WTC11 (cell line): Measurements from ENCODE around the gene POP5. TPM values are rescaled to one million over a fixed set of nuclear protein-coding genes. Genes with fewer than 3 reads are reported as not detected.

Experiments
- ATAC-seq: fragments of 200-7000 bp; cut with Tn5 transposase; 2 replicates; pipeline ENCODE4 v1.10.0; 2021; ENCODE audit warnings: mild to moderate bottlenecking, moderate library complexity
- Bru-seq: library from RNA; stranded (reverse); fragments of 400-500 nt; gene quantifications from one replicate; lab custom pipeline; 2021; lab: Mats Ljungman, UMichigan
- CTCF ChIA-PET: fragments of 300-600 bp; sonication (Branson Sonifier 250); formaldehyde crosslinking; loops from one replicate; lab custom pipeline; 2021; ENCODE audit warnings: antibody characterized with exemption; lab: Charles Lee
- POLR2A ChIA-PET: fragments of 350-600 bp; sonication (Branson Sonifier 250); formaldehyde crosslinking; loops from one replicate; lab custom pipeline; 2021; ENCODE audit warnings: antibody characterized with exemption; lab: Charles Lee
- DNase-seq: peaks from one replicate; pipeline ENCODE4 v3.0.0; 2021; ENCODE audit warnings: low spot score
- H3K27ac Mint-ChIP-seq: 2 replicates; pipeline ENCODE4 v1.8.0; 2021; ENCODE audit warnings: mixed read lengths
- H3K27me3 Mint-ChIP-seq: 2 replicates; pipeline ENCODE4 v1.8.0; 2021; ENCODE audit warnings: low read depth, mild to moderate bottlenecking, moderate library complexity, mixed read lengths
- H3K36me3 Mint-ChIP-seq: 2 replicates; pipeline ENCODE4 v1.8.0; 2021; ENCODE audit warnings: mixed read lengths
- H3K4me1 Mint-ChIP-seq: 2 replicates; pipeline ENCODE4 v1.8.0; 2022; ENCODE audit warnings: mixed read lengths
- H3K4me3 Mint-ChIP-seq: 2 replicates; pipeline ENCODE4 v1.8.0; 2021; ENCODE audit warnings: mild to moderate bottlenecking, moderate library complexity, mixed read lengths
- H3K9me3 Mint-ChIP-seq: 2 replicates; pipeline ENCODE4 v1.8.0; 2021; ENCODE audit warnings: mixed read lengths
- ATF3 ChIP-seq: sonication (generic); formaldehyde crosslinking; conservative IDR thresholded peaks from 2 replicates; pipeline ENCODE4 v1.8.1; 2022; ENCODE audit warnings: mild to moderate bottlenecking, missing genetic modification reagents
- CBFB ChIP-seq: sonication (generic); formaldehyde crosslinking; IDR thresholded peaks from 2 replicates; pipeline ENCODE4 v1.8.1; 2022; ENCODE audit warnings: mild to moderate bottlenecking, low read depth, missing genetic modification reagents
- CREB1 ChIP-seq: sonication (generic); formaldehyde crosslinking; IDR thresholded peaks from 2 replicates; pipeline ENCODE4 v1.8.0; 2023; ENCODE audit warnings: mild to moderate bottlenecking, missing genetic modification reagents
- CREM ChIP-seq: sonication (generic); formaldehyde crosslinking; IDR thresholded peaks from 2 replicates; pipeline ENCODE4 v1.8.1; 2022; ENCODE audit warnings: mild to moderate bottlenecking, missing genetic modification reagents, moderate library complexity
- ESRRA ChIP-seq: sonication (generic); formaldehyde crosslinking; IDR thresholded peaks from 2 replicates; pipeline ENCODE4 v1.8.1; 2022; ENCODE audit warnings: mild to moderate bottlenecking, missing genetic modification reagents, borderline replicate concordance
- ETV6 ChIP-seq: sonication (generic); formaldehyde crosslinking; IDR thresholded peaks from 2 replicates; pipeline ENCODE4 v1.8.1; 2022; ENCODE audit warnings: mild to moderate bottlenecking, missing genetic modification reagents
- FOXP1 ChIP-seq: sonication (generic); formaldehyde crosslinking; IDR thresholded peaks from 2 replicates; pipeline ENCODE4 v1.8.0; 2022; ENCODE audit warnings: missing genetic modification reagents, mild to moderate bottlenecking, moderate library complexity, borderline replicate concordance
- JAZF1 ChIP-seq: fragments of 250-450 bp; sonication (Bioruptor Pico); IDR thresholded peaks from 2 replicates; pipeline ENCODE4 v1.9.0; 2021; ENCODE audit warnings: moderate library complexity, mild to moderate bottlenecking, inconsistent platforms
- KAT7 ChIP-seq: sonication (generic); formaldehyde crosslinking; IDR thresholded peaks from 2 replicates; pipeline ENCODE4 v1.8.1; 2023; ENCODE audit warnings: missing genetic modification reagents, mild to moderate bottlenecking, borderline replicate concordance
- NFYB ChIP-seq: sonication (generic); formaldehyde crosslinking; conservative IDR thresholded peaks from 2 replicates; pipeline ENCODE4 v1.8.0; 2022; ENCODE audit warnings: low read depth, missing genetic modification reagents
- NR1H2 ChIP-seq: sonication (generic); formaldehyde crosslinking; IDR thresholded peaks from 2 replicates; pipeline ENCODE4 v1.9.0; 2021; ENCODE audit warnings: mild to moderate bottlenecking, moderate library complexity, missing genetic modification reagents
- NR2C2 ChIP-seq: sonication (generic); formaldehyde crosslinking; IDR thresholded peaks from 2 replicates; pipeline ENCODE4 v1.8.0; 2022; ENCODE audit warnings: mild to moderate bottlenecking, missing genetic modification reagents
- RELA ChIP-seq: sonication (generic); formaldehyde crosslinking; IDR thresholded peaks from 2 replicates; pipeline ENCODE4 v1.8.1; 2022; ENCODE audit warnings: missing genetic modification reagents, mild to moderate bottlenecking, borderline replicate concordance
- SMAD4 ChIP-seq: sonication (generic); formaldehyde crosslinking; IDR thresholded peaks from 2 replicates; pipeline ENCODE4 v1.8.0; 2022; ENCODE audit warnings: mild to moderate bottlenecking, missing genetic modification reagents
- SP1 ChIP-seq: sonication (generic); formaldehyde crosslinking; conservative IDR thresholded peaks from 2 replicates; pipeline ENCODE4 v1.8.1; 2022; ENCODE audit warnings: missing genetic modification reagents
- STAT6 ChIP-seq: sonication (generic); formaldehyde crosslinking; conservative IDR thresholded peaks from 2 replicates; pipeline ENCODE4 v1.8.1; 2023; ENCODE audit warnings: mild to moderate bottlenecking, low read depth, missing genetic modification reagents, moderate library complexity
- TCF7 ChIP-seq: sonication (generic); formaldehyde crosslinking; IDR thresholded peaks from 2 replicates; pipeline ENCODE4 v1.8.0; 2022; ENCODE audit warnings: mild to moderate bottlenecking, low read depth, missing genetic modification reagents, moderate library complexity
- ZNF121 ChIP-seq: sonication (generic); formaldehyde crosslinking; IDR thresholded peaks from 2 replicates; pipeline ENCODE4 v1.8.0; 2023; ENCODE audit warnings: missing genetic modification reagents
- ZNF219 ChIP-seq: sonication (generic); formaldehyde crosslinking; IDR thresholded peaks from 2 replicates; pipeline ENCODE4 v1.8.0; 2023; ENCODE audit warnings: missing genetic modification reagents, mild to moderate bottlenecking, borderline replicate concordance
- ZNF263 ChIP-seq: sonication (generic); formaldehyde crosslinking; IDR thresholded peaks from 2 replicates; pipeline ENCODE4 v1.8.1; 2022; ENCODE audit warnings: low read depth, mild to moderate bottlenecking, moderate library complexity, missing genetic modification reagents
- ZNF281 ChIP-seq: sonication (generic); formaldehyde crosslinking; IDR thresholded peaks from 2 replicates; pipeline ENCODE4 v1.8.0; 2023; ENCODE audit warnings: mild to moderate bottlenecking, missing genetic modification reagents
- ZNF396 ChIP-seq: fragments of 250-450 bp; sonication (Bioruptor Pico); IDR thresholded peaks from 2 replicates; pipeline ENCODE4 v1.8.0; 2021; ENCODE audit warnings: mild to moderate bottlenecking, moderate library complexity, borderline replicate concordance
- ZNF423 ChIP-seq: fragments of 250-450 bp; sonication (Bioruptor Pico); IDR thresholded peaks from 2 replicates; pipeline ENCODE4 v2.1.2; 2022; ENCODE audit warnings: mild to moderate bottlenecking, moderate library complexity
- ZSCAN18 ChIP-seq: fragments of 250-450 bp; sonication (Bioruptor Pico); IDR thresholded peaks from 2 replicates; pipeline ENCODE4 v2.1.2; 2022; ENCODE audit warnings: mild to moderate bottlenecking, moderate library complexity
- long read RNA-seq, 3 experiments: library from RNA in 1 of 3; library from capped mRNA in 1 of 3; library from polyadenylated mRNA in 1 of 3; unstranded in 2 of 3; stranded (forward) in 1 of 3; transcript quantifications; one replicate each; pipeline ENCODE4 v2.0.0, GENCODE V29; 2021
- total RNA-seq: library from RNA; stranded (reverse); gene quantifications from 3 replicates; pipeline ENCODE4 v1.2.3, GENCODE V29; 2021
- TF ChIP-seq, protein P1 (sequence below): sonication (generic); formaldehyde crosslinking; IDR thresholded peaks from 2 replicates; pipeline ENCODE4 v1.8.1; 2023; ENCODE audit warnings: mild to moderate bottlenecking, missing genetic modification reagents, moderate library complexity

Gene POP5
- total RNA-seq = 53.9 to 57.7 TPM (median 54.7 TPM) in 3 replicates
- percentile 95 among the genes with signal in this experiment for Bru-seq, nascent RNA
- long read RNA-seq, experiment 1, transcript POP5-208 (4 exons, 821 nt) = minor isoform, 15 of 124 reads
- long read RNA-seq, experiment 1, transcript POP5-205 (2 exons, 718 nt) = minor isoform, 5 of 124 reads
- long read RNA-seq, experiment 1, transcript POP5-202 (5 exons, 801 nt) = major isoform, 52 of 124 reads
- long read RNA-seq, experiment 1, transcript POP5-201 (4 exons, 913 nt) = minor isoform, 12 of 124 reads
- long read RNA-seq, experiment 1, partial matches to known transcripts = 4 of 124 reads
- long read RNA-seq, experiment 1, other reads (novel, unspliced or antisense) = 29 of 124 reads
- long read RNA-seq, experiment 2, transcript POP5-208 (4 exons, 821 nt) = minor isoform, 15 of 51 reads
- long read RNA-seq, experiment 2, transcript POP5-202 (5 exons, 801 nt) = major isoform, 16 of 51 reads
- long read RNA-seq, experiment 2, partial matches to known transcripts = 2 of 51 reads
- long read RNA-seq, experiment 2, other reads (novel, unspliced or antisense) = 11 of 51 reads
- long read RNA-seq, experiment 3, transcript POP5-202 (5 exons, 801 nt) = major isoform, 81 of 109 reads
- long read RNA-seq, experiment 3, partial matches to known transcripts = 1 of 109 reads
- long read RNA-seq, experiment 3, other reads (novel, unspliced or antisense) = 19 of 109 reads

DNA sequence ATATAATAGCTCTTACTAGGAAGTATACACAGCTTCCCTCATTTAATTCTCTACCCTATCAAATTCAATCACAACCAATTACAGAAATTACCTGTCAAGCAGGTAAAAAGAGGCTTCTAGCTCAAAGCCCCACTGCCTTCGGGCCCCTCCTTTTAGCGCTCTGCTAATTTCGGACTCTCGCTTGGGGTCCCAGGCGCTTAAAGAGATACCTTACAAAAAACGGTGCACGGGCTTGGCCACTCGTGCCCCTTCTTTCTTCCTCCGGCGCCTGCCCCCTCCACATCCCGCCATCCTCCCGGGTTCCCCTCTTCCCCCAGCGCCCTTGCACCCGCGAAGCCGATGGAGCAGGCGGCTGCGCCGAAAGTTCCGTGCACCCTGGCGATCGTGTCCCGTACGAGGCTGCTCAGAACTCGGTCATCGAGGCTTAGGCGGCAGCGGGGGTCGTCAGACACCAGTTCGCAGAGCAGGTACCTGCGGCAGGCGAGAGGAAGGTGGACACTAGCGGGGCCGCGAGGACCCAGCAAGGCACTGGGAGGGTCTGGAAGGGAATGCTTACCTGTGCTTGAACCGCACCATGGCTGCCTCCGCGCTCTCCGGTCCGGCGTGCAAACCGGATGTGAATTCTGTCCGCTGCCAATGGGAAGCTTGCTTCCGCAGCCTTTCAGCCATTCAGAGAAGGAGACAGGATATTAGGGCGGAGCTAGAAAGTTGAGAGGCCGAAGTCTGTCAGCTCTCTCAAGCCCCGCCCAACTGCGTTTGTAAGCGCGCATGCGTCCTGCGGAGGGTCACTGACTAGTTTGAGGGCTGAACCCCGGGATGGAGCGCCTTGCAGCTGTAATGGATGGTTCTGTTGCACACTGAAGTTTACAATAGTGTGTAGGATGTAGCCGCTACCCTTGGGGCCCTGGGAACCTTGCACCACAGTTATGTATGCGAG lies at the start of gene POP5:
Gene POP5 (minus strand): TSS at position 616 of the 937 bp plus-strand sequence. CDS start 40 bp downstream, at position 576.
- H3K4me1 Mint-ChIP-seq = peaks cover 24% of the 10 kb centered on the region
- H3K9me3 Mint-ChIP-seq = no peaks in the 10 kb centered on the region
- peak within 1 kb of the TSS; percentile 95 for H3K27ac Mint-ChIP-seq
- ChIA-PET CTCF (interaction anchor here (0.7 to 6.0 kb wide), 27 partner anchors 10 to 424 kb away, joined by 3 to 115 read pairs (median 5); partner anchors contain the start of genes ACADS, CABP1, COX6A1 and DYNLL1), POLR2A (interaction anchor here (0.5 to 1.9 kb wide), 15 partner anchors 17 to 380 kb away, joined by 3 to 7 read pairs (median 3); partner anchors contain the start of genes CABP1, DYNLL1, RPLP0 and SRSF9)
- H3K36me3 Mint-ChIP-seq = peaks cover 37% of the 10 kb centered on the region
- DNase-seq (peak; percentile 98), ATAC-seq (peak; percentile 91)
- H3K4me3 Mint-ChIP-seq = peak within 1 kb of the TSS; percentile 100
- peaks cover 12% of the 10 kb centered on the region for H3K27me3 Mint-ChIP-seq
- TF ChIP-seq SP1 (peak; percentile 72), ESRRA (CRISPR knock-in tag) (no peak), ATF3 (no peak), CBFB (CRISPR knock-in tag) (no peak), ZNF121 (peak; percentile 62; the same call in 1 of the 2 replicates), KAT7 (CRISPR knock-in tag) (no peak), NR2C2 (CRISPR knock-in tag) (no peak), NR1H2 (no peak), RELA (CRISPR knock-in tag) (no peak), TCF7 (no peak), ETV6 (CRISPR knock-in tag) (0 out of 2 replicates have a peak, but pooled peaks have one; percentile 80), SMAD4 (CRISPR knock-in tag) (no peak), CREB1 (CRISPR knock-in tag) (no peak), ZNF396 (no peak), ZNF219 (CRISPR knock-in tag) (no peak), FOXP1 (CRISPR knock-in tag) (peak; percentile 81; the same call in 1 of the 2 replicates), ZNF263 (CRISPR knock-in tag) (no peak), JAZF1 (CRISPR knock-in tag) (no peak), ZSCAN18 (CRISPR knock-in tag) (no peak), CREM (CRISPR knock-in tag) (peak; percentile 59; the same call in 1 of the 2 replicates), ZNF423 (CRISPR knock-in tag) (no peak), STAT6 (CRISPR knock-in tag) (no peak), NFYB (CRISPR knock-in tag) (peak; percentile 77), ZNF281 (CRISPR knock-in tag) (no peak)
- TF ChIP-seq, protein P1, sequence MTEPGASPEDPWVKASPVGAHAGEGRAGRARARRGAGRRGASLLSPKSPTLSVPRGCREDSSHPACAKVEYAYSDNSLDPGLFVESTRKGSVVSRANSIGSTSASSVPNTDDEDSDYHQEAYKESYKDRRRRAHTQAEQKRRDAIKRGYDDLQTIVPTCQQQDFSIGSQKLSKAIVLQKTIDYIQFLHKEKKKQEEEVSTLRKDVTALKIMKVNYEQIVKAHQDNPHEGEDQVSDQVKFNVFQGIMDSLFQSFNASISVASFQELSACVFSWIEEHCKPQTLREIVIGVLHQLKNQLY = no peak
